ENCODE data around the gene CYP11A1.
"Not testable (repeated sequence)": the region's sequence is repeated elsewhere in the genome, so short reads cannot be mapped to it uniquely, and the experiment has no call there.

Gene CYP11A1

GRCh38 chr15:74374648-74375302 lies 7.3 kb upstream of the CYP11A1 start:
- no peak for DNase-seq (ENCODE audit: low read depth in 2 of 2)

- DNase-seq (ENCODE audit: low read depth in 2 of 2) = peak; percentile 94 to 95
Observed at GRCh38 chr15:74373731-74374647, 6.5 kb upstream of the CYP11A1 start.

- DNase-seq (ENCODE audit: low read depth in 2 of 2) = no peak
Observed at GRCh38 chr15:74373056-74373650, 5.7 kb upstream of the CYP11A1 start.

GRCh38 chr15:74370471-74370870 lies 3.0 kb upstream of the CYP11A1 start:
- no peak for DNase-seq (ENCODE audit: low read depth in 2 of 2)

GRCh38 chr15:74369756-74370155 lies 2.3 kb upstream of the CYP11A1 start:
- no peak for DNase-seq (ENCODE audit: low read depth in 2 of 2)

GRCh38 chr15:74369084-74369745 lies 1.8 kb upstream of the CYP11A1 start:
- DNase-seq (ENCODE audit: low read depth in 2 of 2) = no peak

- DNase-seq (ENCODE audit: low read depth in 2 of 2) = no peak
Observed at GRCh38 chr15:74368121-74368520, 675 bp upstream of the CYP11A1 start.

GRCh38 chr15:74365598-74366445 lies 1.6 kb downstream of the CYP11A1 start:
- DNase-seq (ENCODE audit: low read depth in 2 of 2) = no peak

GRCh38 chr15:74364936-74365597 lies 2.4 kb downstream of the CYP11A1 start:
- DNase-seq (ENCODE audit: low read depth in 2 of 2) = no peak

GRCh38 chr15:74362482-74362881 lies 5.0 kb downstream of the CYP11A1 start:
- no peak for DNase-seq (ENCODE audit: low read depth in 2 of 2)

GRCh38 chr15:74360855-74361254 lies 6.6 kb downstream of the CYP11A1 start:
- DNase-seq (ENCODE audit: low read depth in 2 of 2) = not testable (repeated sequence)

- not testable (repeated sequence) for DNase-seq (ENCODE audit: low read depth in 2 of 2)
Observed at GRCh38 chr15:74359376-74359775, 8.1 kb downstream of the CYP11A1 start.

GRCh38 chr15:74357514-74357913 lies 9.9 kb downstream of the CYP11A1 start:
- DNase-seq (ENCODE audit: low read depth in 2 of 2) = not testable (repeated sequence)

GRCh38 chr15:74356050-74356449 lies 11.4 kb downstream of the CYP11A1 start:
- not testable (repeated sequence) for DNase-seq (ENCODE audit: low read depth in 2 of 2)

GRCh38 chr15:74353992-74354391 lies 13.5 kb downstream of the CYP11A1 start:
- DNase-seq (ENCODE audit: low read depth in 2 of 2) = not testable (repeated sequence)

- no peak for DNase-seq (ENCODE audit: low read depth in 2 of 2)
Observed at GRCh38 chr15:74352393-74352910, 15.0 kb downstream of the CYP11A1 start.

- DNase-seq (ENCODE audit: low read depth in 2 of 2) = no peak
Observed at GRCh38 chr15:74351670-74352069, 15.8 kb downstream of the CYP11A1 start.

GRCh38 chr15:74350295-74351275 lies 16.9 kb downstream of the CYP11A1 start:
- DNase-seq (ENCODE audit: low read depth in 2 of 2) = no peak

- DNase-seq (ENCODE audit: low read depth in 2 of 2) = no peak
Observed at GRCh38 chr15:74349241-74349778, 18.1 kb downstream of the CYP11A1 start.
